ENCODE data around the gene SACS. TPM values are rescaled to one million over a fixed set of nuclear protein-coding genes. Genes with fewer than 3 reads are reported as not detected.

The SACS gene
- total RNA-seq, 4 donors from 2014 or later: 60.8 to 77.5 (median 65.4) TPM

DNA sequence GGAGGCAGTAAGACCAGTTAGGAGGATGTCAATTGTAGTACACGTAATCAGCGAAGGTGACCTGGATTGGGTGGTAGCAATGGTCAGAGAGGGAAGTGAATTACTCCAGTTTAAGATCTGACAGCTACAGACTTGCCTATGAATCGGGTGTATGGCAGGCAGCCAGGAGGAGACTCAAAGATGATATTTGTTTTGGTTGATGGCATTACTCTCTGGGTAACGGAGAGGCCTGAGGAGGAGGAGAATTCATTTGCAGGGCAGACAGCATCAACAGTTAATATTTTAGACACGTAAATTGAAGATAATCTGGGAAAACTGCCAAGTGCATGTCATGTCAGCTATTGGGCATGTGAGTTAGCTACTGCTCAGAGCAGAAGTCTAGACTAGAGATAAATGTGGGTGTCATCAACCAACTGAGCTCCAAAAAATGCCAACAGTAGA is 143.6 kb downstream of the SACS start:
- H3K27ac ChIP-seq: no peak overlapping the region

GRCh38 chr13:23288995-23289394 is 144.5 kb downstream of the SACS start:
- Histone ChIP-seq H3K27me3 (no peaks in the 10 kb centered on the region), H3K4me3 (no peak overlapping the region), H3K27ac (peak overlapping the region in 3 of 4 donors; percentile 19 to 52 (median 50)), H3K4me1 (peaks cover 0 to 23% (median 7%) of the 10 kb centered on the region in 3 donors), H3K9me3 (no peaks in the 10 kb centered on the region), H3K36me3 (no peaks in the 10 kb centered on the region)
- 42 to 49% methylated on average over 7 of the region's 7 CpGs for WGBS, 2 donors (ENCODE audit: low coverage in 1 of 2)
- peak; percentile 13 for ATAC-seq
- TF ChIP-seq POLR2A (IDR thresholded peaks at IDR 0.05): no peak
- no peak for TF ChIP-seq POLR2AphosphoS5 (IDR thresholded peaks at IDR 0.05)
- TF ChIP-seq, protein P1, sequence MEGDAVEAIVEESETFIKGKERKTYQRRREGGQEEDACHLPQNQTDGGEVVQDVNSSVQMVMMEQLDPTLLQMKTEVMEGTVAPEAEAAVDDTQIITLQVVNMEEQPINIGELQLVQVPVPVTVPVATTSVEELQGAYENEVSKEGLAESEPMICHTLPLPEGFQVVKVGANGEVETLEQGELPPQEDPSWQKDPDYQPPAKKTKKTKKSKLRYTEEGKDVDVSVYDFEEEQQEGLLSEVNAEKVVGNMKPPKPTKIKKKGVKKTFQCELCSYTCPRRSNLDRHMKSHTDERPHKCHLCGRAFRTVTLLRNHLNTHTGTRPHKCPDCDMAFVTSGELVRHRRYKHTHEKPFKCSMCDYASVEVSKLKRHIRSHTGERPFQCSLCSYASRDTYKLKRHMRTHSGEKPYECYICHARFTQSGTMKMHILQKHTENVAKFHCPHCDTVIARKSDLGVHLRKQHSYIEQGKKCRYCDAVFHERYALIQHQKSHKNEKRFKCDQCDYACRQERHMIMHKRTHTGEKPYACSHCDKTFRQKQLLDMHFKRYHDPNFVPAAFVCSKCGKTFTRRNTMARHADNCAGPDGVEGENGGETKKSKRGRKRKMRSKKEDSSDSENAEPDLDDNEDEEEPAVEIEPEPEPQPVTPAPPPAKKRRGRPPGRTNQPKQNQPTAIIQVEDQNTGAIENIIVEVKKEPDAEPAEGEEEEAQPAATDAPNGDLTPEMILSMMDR (IDR thresholded peaks at IDR 0.05): no peak
- no peak for TF ChIP-seq EP300 (IDR thresholded peaks at IDR 0.05)

More for the DNA sequence above, 143.6 kb downstream of the SACS start:
- Histone ChIP-seq H3K4me3 (no peak overlapping the region), H3K4me1 (peaks cover 0 to 23% (median 7%) of the 10 kb centered on the region in 3 donors), H3K36me3 (no peaks in the 10 kb centered on the region), H3K27me3 (no peaks in the 10 kb centered on the region), H3K9me3 (no peaks in the 10 kb centered on the region)
- TF ChIP-seq EP300 (IDR thresholded peaks at IDR 0.05): no peak
- TF ChIP-seq POLR2A (IDR thresholded peaks at IDR 0.05): no peak
- TF ChIP-seq, protein P1 (IDR thresholded peaks at IDR 0.05): no peak
- TF ChIP-seq POLR2AphosphoS5 (IDR thresholded peaks at IDR 0.05): no peak
- ATAC-seq: no peak
- 42 to 48% methylated on average over 5 of the region's 5 CpGs for WGBS, 2 donors (ENCODE audit: low coverage in 1 of 2)

DNA sequence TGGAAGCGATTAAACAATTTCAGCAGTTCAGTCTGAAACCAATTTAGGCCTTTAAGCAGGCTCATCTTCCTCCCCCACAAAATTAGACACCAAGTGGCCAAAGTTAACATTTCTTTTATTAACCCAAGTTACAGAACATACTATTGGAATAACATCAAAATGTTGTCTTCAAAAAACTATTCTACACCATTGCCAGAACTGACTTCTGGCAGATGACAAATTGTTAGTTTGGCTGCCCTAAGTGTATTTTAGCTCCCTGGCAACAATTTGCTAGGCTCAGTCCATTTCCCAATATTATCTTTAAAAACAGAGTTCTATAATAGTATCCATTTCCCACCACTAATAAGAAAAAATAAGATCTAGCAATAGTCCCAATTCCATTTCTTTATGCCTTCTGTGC is 144.9 kb downstream of the SACS start:
- peak; percentile 48 for ATAC-seq
- Histone ChIP-seq H3K27me3 (no peaks in the 10 kb centered on the region), H3K9me3 (no peaks in the 10 kb centered on the region), H3K4me1 (peaks cover 0 to 23% (median 7%) of the 10 kb centered on the region in 3 donors), H3K4me3 (no peak overlapping the region), H3K36me3 (no peaks in the 10 kb centered on the region), H3K27ac (peak overlapping the region in 3 of 4 donors; percentile 19 to 52 (median 50))
- WGBS, 2 donors (ENCODE audit: low coverage in 1 of 2): 82 to 90% methylated on average over 1 of the region's 1 CpG
- no peak for TF ChIP-seq EP300 (IDR thresholded peaks at IDR 0.05)
- TF ChIP-seq, protein P1 (IDR thresholded peaks at IDR 0.05): peak in 2 of 4 experiments; percentile 17 to 29

DNA sequence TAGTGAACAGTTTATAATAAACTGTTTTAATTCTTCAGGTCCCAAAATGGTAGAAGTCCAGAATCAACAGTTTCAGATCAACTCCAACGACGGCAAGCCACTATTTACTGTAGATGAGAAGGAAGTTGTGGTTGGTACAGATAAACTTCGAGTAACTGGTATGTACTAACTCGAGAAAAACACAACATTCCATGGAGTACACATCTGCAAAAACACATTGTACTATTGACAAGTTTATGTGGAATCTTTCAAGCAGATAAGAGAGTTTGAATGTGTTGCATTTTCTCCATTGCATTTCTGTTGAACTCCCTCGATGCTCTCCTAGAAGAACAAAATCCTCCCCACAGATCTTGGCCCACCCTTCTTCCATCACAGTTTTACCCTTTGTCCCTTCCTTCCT is 154.2 kb downstream of the SACS start:
- 77 to 82% methylated on average over 4 to 5 of the region's 5 CpGs for WGBS, 2 donors (ENCODE audit: low coverage in 1 of 2)
- H3K9me3 ChIP-seq: no peaks in the 10 kb centered on the region
- no peaks in the 10 kb centered on the region for H3K27me3 ChIP-seq
- no peaks in the 10 kb centered on the region for H3K4me1 ChIP-seq
- TF ChIP-seq POLR2A (IDR thresholded peaks at IDR 0.05): no peak
- TF ChIP-seq EP300 (IDR thresholded peaks at IDR 0.05): no peak
- TF ChIP-seq, protein P1 (IDR thresholded peaks at IDR 0.05): no peak
- TF ChIP-seq POLR2AphosphoS5 (IDR thresholded peaks at IDR 0.05): no peak
- ATAC-seq: no peak
- no peak overlapping the region for H3K27ac ChIP-seq
- H3K4me3 ChIP-seq: no peak overlapping the region
- no peaks in the 10 kb centered on the region for H3K36me3 ChIP-seq

Other genes with a start within 250 kb of the SACS start
- gene TNFRSF19, start 136.7 kb upstream of the SACS start, total RNA-seq: 10 to 100 TPM in 2 of 4 donors, 1 to 10 TPM in 2; 4.1 to 14.7 (median 8.2) TPM

Data from gastroesophageal sphincter (tissue), 4 donors.